GM06990 (cell line): ENCODE results near the gene HLCS.
"Not testable (repeated sequence)": the region's sequence is repeated elsewhere in the genome, so short reads cannot be mapped to it uniquely, and the experiment has no call there.

Source experiments
- DNase-seq: peaks from one replicate; pipeline ENCODE4 v3.0.0-alpha.2; 2011; ENCODE audit not compliant: insufficient read length; ENCODE audit errors: extremely low read depth
- H3K27me3 ChIP-seq: replicated peaks from 2 replicates; pipeline ENCODE4 v1.6.0; 2011; ENCODE audit warnings: low read length; ENCODE audit not compliant: control insufficient read depth, insufficient read depth
- H3K36me3 ChIP-seq: 2 replicates; pipeline ENCODE4 v1.5.1; 2011; ENCODE audit warnings: low read length; ENCODE audit not compliant: control insufficient read depth, insufficient read depth
- H3K4me3 ChIP-seq: replicated peaks from 2 replicates; pipeline ENCODE4 v1.5.1; 2011; ENCODE audit warnings: low read depth, mild to moderate bottlenecking, control low read depth, low read length
- TF ChIP-seq, protein P1 (sequence below): IDR thresholded peaks from 2 replicates; pipeline ENCODE4 v1.5.1; 2011; ENCODE audit warnings: low read length, control low read depth, mild to moderate bottlenecking, inconsistent platforms; ENCODE audit not compliant: insufficient read depth, poor library complexity, severe bottlenecking

Gene HLCS

DNA sequence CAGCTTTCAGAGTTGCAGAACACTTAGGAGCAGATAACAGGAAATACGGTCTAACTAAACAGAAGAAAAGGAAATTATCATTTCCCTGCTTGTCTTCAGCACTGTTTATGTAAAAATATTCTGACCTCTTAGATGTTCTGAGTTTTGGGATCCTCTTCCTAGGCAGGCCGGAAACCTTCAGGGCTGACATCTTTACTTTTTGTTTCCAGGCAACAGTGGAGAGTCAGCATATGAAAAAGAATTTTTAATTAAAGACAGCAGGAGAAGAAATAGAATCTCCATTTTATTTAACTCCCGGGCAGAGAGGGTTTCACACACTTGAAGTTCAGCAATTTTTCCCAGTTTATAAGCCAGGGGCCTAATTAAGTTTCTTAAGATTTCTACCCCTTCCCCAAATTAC, 35.0 kb upstream of the HLCS start:
- Histone ChIP-seq H3K36me3 (no peaks in the 10 kb centered on the region), H3K27me3 (no peaks in the 10 kb centered on the region), H3K4me3 (no peak overlapping the region)
- TF ChIP-seq, protein P1, sequence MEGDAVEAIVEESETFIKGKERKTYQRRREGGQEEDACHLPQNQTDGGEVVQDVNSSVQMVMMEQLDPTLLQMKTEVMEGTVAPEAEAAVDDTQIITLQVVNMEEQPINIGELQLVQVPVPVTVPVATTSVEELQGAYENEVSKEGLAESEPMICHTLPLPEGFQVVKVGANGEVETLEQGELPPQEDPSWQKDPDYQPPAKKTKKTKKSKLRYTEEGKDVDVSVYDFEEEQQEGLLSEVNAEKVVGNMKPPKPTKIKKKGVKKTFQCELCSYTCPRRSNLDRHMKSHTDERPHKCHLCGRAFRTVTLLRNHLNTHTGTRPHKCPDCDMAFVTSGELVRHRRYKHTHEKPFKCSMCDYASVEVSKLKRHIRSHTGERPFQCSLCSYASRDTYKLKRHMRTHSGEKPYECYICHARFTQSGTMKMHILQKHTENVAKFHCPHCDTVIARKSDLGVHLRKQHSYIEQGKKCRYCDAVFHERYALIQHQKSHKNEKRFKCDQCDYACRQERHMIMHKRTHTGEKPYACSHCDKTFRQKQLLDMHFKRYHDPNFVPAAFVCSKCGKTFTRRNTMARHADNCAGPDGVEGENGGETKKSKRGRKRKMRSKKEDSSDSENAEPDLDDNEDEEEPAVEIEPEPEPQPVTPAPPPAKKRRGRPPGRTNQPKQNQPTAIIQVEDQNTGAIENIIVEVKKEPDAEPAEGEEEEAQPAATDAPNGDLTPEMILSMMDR = no peak
- DNase-seq = no peak

- DNase-seq = no peak
- H3K4me3 ChIP-seq = no peak overlapping the region
- TF ChIP-seq, protein P1 = no peak
Observed at GRCh38 chr21:37000381-37000780, 33.9 kb upstream of the HLCS start.

DNA sequence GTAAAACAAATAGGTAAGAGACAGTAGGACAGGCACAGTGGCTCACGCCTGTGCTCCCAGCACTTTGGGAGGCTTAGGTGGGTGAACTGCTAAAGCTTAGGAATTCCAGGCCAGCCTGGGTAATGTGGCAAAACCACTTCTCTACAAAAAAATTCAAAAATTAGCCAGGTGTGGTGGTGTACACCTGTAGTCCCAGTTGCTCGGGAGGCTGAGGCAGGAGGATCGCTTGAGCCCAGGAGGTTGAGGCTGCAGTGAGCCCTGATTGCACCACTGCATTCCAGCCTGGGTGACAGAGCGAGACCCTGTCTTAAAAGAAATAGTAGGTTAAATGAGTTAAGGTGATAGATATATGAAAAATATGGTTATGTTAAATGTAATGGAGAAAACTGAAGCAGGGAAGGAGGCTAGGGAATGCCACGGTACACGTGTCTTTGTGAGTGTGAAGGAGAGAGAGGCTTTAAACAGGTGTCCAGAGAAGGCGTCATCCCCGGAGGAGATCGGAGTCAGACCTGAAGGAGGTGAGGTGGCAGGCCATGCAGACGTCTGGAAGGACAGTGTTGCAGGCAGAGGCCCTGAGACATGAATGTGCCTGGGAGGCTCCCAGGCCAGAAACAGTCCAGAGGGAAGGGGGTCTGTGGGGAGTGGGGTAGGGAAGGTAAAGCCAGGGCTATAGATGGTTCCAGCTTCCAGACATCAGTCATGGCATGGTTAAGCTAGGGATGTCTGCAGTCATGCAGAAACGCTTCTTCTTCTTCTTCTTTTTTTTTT, 32.8 kb upstream of the HLCS start:
- TF ChIP-seq, protein P1 = no peak
- Histone ChIP-seq H3K36me3 (no peaks in the 10 kb centered on the region), H3K4me3 (no peak overlapping the region), H3K27me3 (no peaks in the 10 kb centered on the region)
- DNase-seq = no peak

More at GRCh38 chr21:37000381-37000780, 33.9 kb upstream of the HLCS start:
- Histone ChIP-seq H3K36me3 (no peaks in the 10 kb centered on the region), H3K27me3 (no peaks in the 10 kb centered on the region)

- H3K36me3 ChIP-seq, DNase-seq, H3K27me3 ChIP-seq, H3K4me3 ChIP-seq: not testable (repeated sequence)
Observed at GRCh38 chr21:36995285-36995684, 28.8 kb upstream of the HLCS start.

DNA sequence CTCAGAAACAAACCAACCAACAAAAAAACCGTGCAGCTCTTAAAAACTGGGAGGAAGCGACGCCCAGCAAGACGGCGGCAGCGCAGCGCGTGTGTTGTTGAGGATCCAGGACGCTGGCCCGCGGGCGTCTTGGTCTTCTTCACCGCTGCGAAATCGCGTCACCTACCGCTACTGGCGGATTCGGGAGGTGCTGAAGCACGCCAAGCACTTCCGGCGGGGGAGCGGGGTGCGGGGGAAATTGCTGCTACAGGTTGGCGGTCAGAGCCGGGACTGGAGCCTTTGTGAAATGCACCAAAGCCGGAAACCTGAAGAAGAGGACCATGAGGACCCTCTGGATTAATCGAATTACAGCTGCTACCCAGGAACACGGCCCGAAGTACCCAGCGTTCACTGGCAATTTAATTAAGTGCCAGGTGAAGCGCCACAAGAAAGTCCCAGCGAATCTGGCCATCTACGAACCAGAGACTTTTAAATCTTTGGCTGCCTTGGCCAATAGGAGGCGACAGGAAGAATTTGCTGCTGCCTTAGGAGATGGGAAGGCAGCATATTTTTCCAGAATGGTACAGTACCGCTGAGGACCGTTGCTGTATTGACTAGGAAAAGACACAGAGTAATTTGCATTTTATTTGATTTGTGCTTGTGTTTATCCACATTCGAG, 28.2 kb upstream of the HLCS start:
- Histone ChIP-seq H3K36me3 (no peaks in the 10 kb centered on the region), H3K4me3 (no peak overlapping the region), H3K27me3 (no peaks in the 10 kb centered on the region)
- TF ChIP-seq, protein P1 = no peak
- DNase-seq = no peak

DNA sequence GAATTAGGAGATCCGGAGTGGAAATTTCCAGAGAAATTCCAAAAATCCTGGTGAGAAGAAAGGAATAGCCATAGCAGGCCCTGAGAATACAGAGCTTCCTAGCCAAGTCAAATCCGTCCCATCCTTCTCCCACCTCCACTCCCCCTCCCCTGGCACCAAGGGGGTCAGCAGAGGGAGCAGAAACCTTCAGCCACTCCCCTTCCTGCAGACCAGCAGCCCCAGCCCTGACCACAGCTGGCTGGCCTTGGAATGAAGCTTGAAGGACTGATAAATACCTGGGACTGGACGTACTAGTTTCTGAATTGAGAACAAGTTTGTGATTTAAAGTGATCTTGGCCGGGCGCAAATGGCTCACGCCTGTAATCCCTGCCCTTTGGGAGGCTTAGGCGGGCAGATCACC, 26.2 kb upstream of the HLCS start:
- no peaks in the 10 kb centered on the region for H3K36me3 ChIP-seq
- TF ChIP-seq, protein P1 = no peak
- no peak for DNase-seq
- no peaks in the 10 kb centered on the region for H3K27me3 ChIP-seq
- no peak overlapping the region for H3K4me3 ChIP-seq
